Fibroblast of skin of left quadriceps (primary cell): Measurements from ENCODE around the gene MAT1A.
"Not testable (repeated sequence)": the region's sequence is repeated elsewhere in the genome, so short reads cannot be mapped to it uniquely, and the experiment has no call there.

ENCODE experiments used
- DNase-seq, 2 experiments: peaks; one replicate each; pipeline ENCODE4 v3.0.0-alpha.2; 2013; ENCODE audit warnings: low read depth in 2 of 2

Gene MAT1A

DNA sequence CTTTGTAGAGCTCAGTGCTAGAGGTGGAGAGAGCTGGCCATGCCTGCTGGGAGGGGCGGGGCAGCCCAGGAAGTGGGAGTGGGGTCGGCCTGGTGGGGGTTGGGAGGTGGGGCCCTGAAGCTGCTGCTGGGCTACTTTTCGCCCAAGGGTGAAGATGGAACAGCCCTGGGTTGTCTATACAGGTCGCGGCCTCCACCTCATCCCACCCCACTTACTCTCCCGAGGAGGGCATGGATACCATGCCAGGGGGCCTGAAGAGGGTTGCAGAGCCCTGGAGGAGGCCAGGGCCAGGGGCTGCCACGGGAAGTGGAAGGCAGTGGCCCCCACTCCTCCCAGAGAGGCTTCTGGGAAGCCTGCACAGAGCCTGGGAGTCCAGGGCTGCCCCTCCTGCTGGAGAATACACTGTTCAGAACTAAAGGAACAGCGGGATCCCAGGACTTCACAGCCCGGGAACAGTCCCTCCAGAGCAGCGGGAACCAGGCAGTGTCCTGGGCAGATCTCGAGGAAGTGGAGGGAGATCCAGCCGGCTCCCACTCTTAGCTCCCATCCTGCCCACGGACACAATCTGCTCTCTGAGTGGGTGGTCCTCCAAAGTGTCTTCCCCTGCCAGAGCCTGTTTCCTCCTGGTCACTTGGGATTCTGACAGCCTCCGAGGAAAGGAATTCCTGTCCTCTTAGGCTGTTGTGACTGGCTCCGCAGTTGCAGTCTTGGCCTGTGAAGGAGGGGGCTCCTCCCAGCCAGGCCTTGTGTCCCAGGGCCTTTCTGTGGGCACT lies 23.5 kb downstream of the MAT1A start:
- DNase-seq, result no peak

DNA sequence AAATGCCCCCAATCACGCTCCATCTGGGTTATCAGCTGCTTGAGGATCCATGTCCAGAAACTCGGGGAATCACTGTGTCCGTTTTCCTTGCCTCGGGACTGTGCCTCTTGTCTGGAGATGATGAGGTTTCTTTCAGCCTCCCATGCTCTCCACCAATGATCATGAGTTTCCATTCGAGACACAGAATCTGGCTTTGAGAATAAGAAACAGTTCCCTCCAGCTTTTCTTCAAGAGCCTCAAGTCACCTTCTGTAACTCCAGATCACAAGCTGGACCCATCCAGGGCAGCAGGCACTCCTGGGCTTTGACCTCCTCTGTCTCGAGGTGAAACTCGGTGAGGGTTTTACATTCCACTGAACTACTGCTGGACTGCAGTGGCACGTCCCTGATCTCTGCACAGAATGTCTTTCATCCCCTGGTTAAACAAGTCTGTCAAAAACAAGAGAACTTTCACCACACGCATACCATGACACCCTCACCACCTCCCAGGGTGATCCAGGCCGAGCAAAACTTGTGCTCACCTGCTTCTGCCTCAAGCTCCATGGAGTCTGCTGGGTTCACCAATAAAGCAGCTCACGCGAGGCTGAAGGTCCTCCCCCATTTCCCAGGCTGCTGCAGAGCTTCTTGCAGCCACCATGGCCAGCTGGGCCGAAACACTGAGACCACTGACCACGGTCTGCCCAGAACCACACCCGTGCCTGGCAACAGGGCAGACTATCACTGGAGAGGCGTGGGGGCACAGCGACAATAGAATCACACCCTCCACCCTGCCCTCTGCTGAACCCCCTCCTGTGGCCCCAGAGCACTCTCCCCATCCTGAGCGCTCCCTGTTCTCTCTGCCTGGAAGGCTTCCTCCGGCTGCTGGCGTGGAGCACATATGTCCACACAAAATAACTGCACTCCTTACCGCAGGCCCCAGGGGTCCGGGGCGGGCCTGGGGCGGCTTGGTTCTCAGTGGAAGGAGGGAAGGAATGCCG lies 25.1 kb downstream of the MAT1A start:
- no peak for DNase-seq

DNA sequence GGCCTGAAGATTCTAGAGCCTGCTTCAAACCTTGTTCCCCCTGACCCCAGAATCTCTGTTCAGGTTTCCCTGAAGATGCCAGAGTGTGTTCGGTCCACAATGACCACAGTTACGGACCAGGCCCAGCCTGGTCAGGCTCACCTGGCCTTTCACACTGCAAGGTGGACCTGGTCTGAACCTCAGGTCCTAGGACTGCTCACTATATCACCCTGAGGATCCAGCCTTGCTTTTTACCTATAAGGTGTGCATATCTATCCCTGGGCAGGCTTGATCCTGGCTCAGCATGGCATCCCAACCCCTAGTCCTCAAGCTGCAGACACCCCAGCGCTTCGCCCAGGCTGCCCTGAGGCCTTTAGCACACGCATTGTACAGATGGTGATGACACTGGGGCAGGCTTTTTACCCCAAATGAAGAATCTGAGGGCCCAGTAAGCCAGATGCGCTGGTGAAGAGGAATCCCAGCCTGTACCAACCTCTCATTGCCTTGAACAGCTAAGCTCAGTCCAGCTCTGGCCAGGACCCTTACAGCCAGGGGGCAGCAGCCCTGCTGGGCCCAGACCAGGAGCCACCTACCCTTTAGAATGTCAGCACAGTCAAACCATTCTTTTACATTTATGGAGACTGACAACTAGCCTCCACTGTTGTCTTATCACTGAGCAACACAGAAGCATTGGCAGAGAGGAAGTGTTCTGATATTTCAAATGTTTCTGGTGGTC lies 28.0 kb downstream of the MAT1A start:
- DNase-seq, result no peak

DNA sequence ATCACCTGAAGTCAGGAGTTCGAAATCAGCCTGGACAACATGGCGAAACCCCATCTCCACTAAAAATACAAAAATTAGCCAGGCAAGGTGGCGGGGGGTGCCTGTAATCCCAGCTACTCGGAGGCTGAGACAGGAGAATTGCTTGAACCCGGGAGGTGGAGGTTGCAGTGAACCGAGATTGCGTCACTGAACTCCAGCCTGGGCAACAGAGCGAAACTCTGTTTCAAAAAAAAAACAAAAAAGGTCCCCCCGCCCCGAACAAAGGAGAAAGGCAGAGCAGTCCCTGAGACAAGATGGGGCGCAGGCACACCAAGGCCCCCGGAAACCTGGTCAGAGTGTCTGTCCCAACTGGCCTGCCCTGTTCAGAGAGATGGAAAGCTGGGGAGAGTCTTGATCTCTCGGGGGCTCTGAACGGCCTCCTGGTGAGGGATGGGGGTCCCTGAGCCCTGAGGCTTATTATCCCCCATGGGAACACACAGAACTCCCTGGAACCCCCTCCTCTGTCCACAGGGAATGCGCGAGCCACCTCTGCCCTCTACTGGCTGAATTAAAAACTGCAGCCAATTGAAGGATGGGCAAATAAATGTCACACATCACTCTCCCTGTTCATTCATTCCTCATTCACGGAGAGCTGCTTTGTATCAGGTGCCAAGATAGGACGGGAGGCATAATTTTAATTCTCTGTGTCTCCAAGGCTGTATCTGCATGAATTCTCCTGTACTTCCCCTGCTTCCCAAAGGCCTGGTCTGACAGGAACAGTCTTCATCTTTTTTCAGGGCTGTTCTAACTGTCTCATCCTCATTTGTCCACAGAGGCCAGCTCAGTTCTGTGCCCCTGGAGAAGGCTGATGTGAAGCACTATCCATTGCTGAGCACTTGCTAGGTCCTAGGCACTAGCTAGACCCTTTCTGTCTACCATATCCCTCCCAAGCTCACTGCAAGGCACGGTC lies 28.9 kb downstream of the MAT1A start:
- DNase-seq, result no peak

DNA sequence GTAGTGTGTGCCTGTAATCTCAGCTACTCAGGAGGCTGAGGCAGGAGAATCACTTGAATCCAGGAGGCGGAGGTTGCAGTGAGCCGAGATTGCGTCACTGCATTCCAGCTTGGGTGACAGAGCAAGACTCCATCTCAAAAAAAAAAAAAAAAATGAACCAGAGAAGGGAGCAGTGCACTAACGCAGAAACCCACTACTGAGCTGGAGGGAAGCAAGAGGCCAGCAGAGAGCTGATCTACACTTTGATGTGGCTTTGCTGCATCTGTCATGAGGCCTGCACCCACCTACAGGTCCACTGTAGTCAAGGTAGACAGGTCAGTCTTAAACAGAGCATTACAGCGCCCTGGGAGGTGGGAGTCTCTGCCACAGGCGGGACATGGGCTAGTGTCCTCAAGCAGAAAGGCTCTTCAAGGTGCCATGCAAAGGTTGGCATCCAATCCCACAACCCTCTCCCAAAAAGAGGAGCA lies 30.0 kb downstream of the MAT1A start:
- DNase-seq, result no peak

DNA sequence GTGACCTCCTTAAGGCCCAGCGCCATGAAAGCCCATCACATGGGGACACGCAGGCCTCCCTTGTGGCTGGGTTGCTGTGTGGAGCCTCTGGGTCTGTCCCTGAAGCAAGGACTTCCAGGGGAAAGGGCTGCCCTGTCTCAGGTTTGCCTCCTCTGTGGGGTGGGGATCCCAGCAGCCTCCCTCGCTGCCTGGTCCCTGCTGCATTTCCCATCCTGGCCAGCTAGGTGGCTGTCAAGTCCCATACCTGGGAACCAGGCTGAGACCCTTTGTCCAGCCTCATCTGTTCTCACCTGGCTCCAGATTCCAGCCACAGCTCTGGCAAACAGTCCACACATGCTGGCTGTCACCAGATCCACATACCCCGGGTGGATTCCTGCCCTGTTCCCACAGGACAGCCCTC lies 32.7 kb downstream of the MAT1A start:
- not testable (repeated sequence) for DNase-seq

DNA sequence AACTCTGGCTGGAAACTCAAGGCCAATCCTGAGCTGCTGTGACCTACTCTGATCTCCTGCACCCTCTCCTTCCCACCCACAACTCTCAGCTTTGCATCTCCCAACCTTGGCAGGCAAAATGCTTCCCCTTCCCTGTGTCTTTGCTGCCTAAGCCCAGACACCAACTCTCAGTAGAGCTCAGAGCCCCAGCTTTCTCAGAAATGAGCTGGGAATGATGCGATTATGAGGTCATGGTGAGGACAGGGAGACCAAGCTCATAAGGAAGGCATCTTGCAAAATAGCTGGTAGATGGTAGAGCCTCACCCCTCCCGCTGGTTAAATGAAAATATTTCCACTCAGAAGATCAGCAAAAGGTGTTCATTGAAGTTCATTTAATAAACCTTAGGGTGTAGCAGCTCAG lies 34.7 kb downstream of the MAT1A start:
- DNase-seq, result not testable (repeated sequence)

DNA sequence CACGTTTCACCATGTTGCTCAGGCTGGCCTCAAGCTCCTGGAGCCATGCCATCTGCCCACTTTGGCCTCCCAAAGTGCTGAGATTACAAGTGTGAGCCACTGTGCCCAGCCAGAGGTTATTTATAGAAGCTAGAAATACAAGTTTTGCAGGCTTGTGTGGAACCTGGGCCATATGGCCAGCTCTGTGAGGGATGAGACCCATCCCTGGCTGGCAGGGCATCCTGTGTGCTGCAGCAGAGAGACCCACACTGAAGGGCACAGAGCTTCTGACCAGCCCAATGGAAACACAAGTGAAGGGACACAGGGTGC lies 35.5 kb downstream of the MAT1A start:
- DNase-seq, result not testable (repeated sequence)

DNA sequence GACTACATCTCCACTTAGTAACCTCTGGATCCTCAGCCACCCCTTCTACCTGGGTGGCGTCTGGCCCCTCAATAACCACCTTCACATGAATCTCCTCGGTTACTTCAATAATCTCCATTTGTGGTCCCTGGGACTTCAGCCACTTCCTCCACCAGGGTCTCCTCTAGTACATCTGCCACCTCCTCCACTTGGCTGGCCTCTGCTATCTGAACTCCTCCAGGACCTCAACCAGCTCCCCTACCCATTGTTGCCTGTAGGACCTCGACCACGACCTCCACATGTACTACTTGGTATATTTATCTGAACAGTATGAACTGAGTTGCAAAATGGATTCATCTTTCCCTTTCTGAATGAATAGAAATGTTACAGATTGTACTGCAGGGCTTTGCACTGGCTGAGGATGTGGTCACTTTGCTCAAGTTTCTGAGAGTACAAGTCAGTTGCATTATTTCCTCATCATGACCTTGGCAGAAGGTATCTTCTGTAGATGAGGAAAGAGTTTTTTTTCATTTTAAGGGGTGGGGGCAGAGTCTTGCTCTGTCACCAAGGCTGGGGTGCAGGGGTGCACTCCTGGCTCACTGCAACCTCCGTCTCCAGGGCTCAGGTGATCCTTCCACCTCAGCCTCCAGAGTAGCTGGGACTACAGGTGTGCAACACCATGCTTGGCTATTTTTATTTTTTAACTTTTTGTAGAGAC lies 36.0 kb downstream of the MAT1A start:
- no peak for DNase-seq

DNA sequence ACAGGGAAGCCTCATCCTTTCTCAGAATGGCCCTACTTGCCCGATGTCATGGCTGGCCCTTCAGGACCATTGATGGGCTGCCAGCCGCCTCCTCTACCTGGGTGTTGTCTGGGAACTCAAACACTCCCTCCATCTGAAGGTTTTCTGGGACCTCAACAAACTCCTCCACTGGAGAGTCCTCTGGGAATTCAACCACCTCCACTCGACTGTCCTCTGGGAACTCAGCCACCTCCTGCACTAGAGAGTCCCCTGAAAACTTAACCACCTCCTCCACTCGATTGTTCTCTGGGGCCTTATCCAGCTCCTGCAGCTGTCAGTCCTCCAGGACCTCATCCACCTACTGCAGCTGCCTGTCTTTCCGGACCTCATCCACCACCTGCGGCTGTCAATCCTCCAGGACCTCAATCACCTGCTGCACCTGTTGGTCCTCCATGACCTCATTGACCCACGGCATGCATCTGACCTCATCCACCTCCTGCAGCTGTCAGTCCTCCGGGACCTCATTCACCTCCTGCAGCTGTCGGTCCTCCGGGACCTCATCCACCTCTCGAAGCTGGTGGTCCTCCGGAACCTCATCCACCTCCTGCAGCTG lies 37.1 kb downstream of the MAT1A start:
- no peak for DNase-seq

DNA sequence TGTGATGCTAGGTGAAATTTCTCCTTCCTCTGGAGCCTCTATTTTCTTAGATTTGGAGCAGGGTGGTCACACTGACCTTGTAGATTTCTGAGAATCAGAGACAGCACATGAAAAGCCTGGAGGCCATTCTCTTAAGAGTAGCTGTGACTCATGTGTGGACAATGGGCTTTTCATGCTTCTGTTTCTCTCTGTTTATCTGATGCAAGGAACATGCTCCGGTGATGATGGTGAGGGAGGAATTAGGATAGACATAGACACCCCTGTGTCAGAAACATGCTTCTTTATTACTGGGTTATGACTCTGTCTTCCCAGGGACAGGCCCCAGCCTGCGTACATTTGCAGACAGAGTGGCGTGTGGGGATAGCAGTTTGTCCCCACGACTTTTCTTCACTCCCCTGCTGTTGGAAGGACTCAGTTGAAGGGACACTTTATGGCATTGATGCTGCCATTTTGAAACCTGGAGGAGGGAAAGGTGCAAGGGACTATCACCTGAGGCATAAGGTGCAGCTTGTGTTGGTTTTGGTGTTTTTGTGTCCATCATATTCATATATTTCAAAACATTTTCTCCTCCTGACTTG lies 37.7 kb downstream of the MAT1A start:
- not testable (repeated sequence) for DNase-seq

DNA sequence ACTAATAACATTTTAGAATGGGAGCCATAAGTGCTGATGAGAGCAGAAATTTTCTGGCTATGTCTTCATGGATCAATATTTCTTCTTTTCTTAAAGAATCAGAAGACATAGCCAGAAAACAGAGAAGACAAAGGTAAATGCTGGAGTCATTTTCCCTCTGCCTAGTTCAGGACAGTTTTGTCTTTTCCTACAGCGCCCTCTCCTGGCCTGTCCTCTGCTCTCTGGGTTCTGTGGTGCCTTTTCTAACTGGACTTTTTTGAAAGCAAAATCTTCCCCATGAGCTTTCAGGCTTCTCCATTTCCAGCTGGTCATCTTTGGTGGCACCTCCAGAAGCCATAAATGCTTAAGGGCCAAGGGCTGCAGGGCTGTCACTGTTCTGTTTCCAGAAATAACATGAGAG lies 39.1 kb downstream of the MAT1A start:
- not testable (repeated sequence) for DNase-seq

DNA sequence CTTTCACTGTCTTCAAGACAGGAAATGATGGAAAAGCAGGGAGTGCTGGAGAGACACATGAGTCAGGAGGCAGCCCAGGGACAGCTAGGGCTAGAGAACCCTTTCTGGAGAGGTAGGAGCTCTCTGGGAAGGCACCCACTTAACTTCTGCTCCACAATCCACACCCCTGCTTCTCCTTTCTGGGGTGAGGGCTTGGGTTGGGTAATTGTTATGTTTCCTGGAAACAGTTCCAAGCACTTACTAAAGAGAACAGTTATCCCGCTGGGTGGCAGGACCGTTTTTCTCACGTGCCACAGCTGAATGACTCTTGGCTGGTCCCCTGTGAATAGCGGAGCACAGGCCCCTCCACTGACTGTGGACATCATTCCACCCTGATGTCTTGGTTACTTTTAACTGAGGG lies 39.6 kb downstream of the MAT1A start:
- DNase-seq, result not testable (repeated sequence)

DNA sequence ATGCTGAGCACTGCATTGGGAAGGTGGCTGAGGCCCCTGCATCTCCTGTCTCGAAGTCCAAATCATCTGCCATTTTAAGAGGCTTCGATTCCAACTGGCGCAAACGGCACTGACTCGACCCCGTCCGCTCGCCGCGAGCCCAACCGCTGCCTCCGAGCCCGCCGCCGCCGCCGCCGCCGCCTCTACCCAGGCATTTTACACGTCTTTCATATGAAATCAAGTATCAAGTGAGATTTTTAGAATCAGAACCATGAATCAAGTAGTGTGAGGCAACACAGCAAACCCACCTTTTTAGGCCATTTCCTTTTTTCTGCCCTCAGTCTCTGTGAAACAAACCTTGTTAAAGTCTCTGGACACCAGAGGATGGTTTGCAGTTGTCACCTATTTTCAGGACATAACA lies 41.8 kb downstream of the MAT1A start:
- DNase-seq, result not testable (repeated sequence)

DNA sequence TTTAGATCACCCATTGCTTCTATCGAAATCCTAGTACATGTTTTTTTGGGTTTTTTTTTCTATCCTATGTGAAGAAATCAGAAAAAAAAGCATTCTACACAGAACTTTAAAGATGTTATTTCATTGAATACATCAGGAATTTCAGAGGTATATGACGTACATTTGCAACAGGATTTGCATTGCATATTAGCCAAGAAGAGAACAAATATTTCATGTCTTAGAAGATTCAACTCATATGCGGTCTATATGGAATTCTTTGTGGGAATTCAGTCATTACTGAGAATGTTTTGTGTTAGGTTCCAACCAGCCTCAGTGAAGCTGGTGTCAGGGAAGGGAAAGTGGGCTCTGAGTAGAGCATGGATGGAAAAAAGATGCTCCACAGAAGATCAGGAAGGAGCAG lies 45.1 kb downstream of the MAT1A start:
- peak; percentile 20 to 22 for DNase-seq

DNA sequence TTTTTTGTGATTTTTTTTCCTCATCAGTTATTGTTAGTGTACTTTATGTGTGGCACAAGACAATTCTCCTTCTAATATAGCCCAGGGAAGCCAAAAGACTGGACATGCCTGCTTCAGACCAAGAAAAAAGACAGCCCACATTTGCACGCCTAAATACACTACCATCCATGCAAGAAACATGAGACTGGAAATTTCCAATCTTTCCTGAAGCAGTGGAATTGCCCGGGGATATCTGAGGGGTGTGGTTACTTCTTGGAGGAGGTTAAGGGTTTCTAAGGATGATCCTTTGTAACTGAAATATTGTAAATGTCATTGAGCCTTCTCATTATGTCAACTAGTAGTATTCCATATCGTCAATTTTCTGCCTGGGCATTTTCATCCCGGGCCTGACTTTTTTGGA lies 47.1 kb downstream of the MAT1A start:
- DNase-seq, result not testable (repeated sequence)

DNA sequence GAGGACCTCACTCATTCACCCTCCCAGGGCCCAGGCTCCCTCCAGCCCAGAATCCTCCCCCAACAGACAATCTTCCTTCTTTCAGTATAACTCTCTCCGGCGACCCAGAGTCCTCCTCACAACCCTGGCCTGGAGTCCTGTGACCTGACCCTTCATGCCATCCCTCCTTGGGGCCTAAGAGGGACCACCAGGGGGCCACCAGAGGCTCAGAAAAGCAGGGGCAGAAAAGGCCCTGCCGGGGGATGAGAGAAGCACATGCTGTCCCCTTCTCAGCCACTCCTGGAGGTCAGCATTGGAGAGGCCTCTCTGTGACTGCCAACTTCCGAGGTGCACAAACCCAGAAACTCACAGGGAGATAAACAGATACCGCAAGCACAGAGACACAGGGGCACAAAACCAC lies 53.0 kb downstream of the MAT1A start:
- DNase-seq, result not testable (repeated sequence)

DNA sequence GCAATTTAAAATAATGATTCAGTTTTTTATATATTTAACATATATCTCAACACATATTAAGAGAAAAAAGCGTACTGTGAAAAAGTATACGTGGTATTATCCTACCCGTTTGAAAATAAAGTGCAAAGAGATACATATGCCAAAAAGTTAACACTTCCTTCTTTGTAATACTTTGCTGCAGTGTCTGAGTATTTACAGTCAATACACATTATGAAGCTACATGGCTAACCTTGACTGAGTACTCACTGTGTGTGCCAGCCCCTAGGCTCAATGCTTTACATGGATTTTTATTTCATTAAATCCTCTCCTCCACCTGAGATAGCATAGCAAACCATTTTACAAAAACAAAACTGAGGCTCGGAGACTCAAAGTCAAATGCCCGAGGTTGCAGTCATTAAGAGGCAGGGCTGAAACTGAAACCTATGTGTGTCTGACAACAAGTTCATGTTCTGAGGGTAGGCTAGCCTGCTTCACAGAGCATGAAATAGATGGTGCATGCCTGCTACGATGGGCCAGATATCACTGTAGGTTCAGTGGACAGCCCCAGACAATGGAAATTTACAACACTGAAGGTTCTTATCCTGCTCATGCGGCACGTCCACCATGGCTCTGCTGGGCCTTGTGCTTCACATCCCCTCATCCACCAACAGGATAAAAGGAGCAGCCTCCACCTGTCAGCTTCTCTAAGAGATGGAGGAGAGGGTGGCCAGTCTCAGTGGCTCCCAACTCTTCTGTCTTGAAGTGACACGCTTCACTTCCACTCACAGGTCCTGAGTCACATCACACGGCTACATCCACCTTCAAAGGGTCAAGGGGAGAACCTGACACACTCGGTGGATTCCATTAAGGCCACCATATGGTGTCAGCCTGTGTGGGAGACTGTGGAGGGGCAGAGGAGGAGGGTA lies 54.9 kb downstream of the MAT1A start:
- DNase-seq, result not testable (repeated sequence)

DNA sequence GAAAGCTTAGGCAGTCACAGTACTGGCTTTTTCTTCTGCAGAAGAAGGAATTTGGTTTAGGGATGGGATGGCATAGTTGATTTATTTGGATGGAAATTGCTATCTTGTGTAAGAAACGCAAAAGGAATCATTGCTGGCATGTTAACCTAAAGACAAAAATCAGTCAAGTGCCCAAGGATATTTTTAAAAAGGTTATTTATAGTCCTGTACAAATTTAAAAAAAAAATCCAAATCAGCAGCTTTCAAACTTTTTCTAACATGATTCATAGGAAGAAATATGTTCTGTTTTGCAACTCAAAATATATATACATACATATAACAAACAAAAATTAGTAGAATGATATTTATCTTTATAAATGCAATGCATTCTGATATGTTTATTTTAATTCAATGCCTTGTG lies 55.6 kb downstream of the MAT1A start:
- not testable (repeated sequence) for DNase-seq
